ENCODE measurements around the gene MLANA. TPM values are rescaled to one million over a fixed set of nuclear protein-coding genes. Genes with fewer than 3 reads are reported as not detected.

The MLANA gene
- polyA plus RNA-seq, 1 donor (not counting 4 experiments of a cell fraction or from before 2014, with no cell fraction given), result not detected

DNA sequence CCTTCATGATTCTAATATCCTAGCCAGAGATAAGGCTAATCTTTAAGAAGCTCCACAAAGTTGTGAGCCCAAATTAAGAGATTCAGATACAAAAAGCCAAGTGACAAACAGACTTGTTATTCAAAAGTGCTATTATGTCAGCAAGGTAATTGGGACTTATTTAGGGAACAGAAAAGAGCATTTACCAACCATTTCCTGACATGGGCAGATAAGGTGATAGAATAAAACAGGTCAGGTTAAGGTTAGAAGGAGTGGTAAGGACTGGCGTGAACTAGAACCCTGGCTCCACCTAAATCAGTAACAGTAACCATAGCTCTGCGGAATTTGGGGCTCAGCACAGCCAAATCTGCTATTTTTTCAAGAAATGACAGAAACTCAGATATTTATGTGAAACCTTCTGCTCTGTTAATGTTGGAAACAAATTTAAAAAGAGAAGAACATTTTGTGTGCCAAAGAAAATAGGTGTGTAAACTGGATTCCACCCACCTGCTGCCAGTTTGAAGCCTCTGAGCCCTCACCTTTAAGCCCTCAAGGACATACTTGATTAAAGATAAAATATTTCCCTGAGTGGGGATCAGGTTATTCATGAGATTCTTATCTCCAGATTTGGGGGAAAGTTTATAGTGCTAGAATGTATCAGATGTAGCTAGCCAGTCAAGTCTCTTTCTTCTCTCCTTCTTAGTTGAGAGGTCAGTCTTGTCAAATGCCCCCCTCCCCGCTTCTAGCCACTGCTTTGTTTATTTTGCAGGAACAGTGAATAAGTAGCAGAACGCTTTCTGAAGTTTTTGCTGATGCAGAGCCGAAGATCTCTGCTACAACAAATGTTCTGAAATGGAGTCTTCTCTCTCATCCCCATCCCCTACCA lies 47.5 kb upstream of the MLANA start:
- H3K79me2 ChIP-seq (ENCODE audit: control insufficient read depth, insufficient read depth, low read length), result no peaks in the 10 kb centered on the region
- no peak overlapping the region for H3K4me3 ChIP-seq (ENCODE audit: control insufficient read depth in 2 of 3, extremely low read depth in 1 of 3, insufficient read depth in 2 of 3, low read depth in 1 of 3, low read length in 3 of 3)
- H3K27ac ChIP-seq (ENCODE audit: control insufficient read depth, insufficient read depth, low read length), result no peak overlapping the region
- no peaks in the 10 kb centered on the region for H3K9me3 ChIP-seq (ENCODE audit: control insufficient read depth, low read depth, low read length)
- no peaks in the 10 kb centered on the region for H3K36me3 ChIP-seq (ENCODE audit: control insufficient read depth in 2 of 2, extremely low read depth in 1 of 2, insufficient read depth in 2 of 2, low read length in 2 of 2)
- dilution Hi-C loops (cut with MboI; ENCODE audit: extremely low pct_ligation_motif_present, low sequenced_read_pairs), result no loop called here
- no peaks in the 10 kb centered on the region for H3K27me3 ChIP-seq (ENCODE audit: control insufficient read depth, extremely low read depth, insufficient read depth, low read length)
- DNase-seq (ENCODE audit: low read depth, low spot score) (no peak), FAIRE-seq (no peak)
- no peaks in the 10 kb centered on the region for H4K20me1 ChIP-seq (ENCODE audit: control insufficient read depth, extremely low read depth, insufficient read depth, low read length)
- no peak overlapping the region for H3K4me2 ChIP-seq (ENCODE audit: control insufficient read depth, extremely low read depth, insufficient read depth, low read depth, low read length)
- no peaks in the 10 kb centered on the region for H3K9me1 ChIP-seq (ENCODE audit: control insufficient read depth, extremely low read depth, insufficient read depth, low read length)
- H3K4me1 ChIP-seq (ENCODE audit: control insufficient read depth, extremely low read depth, insufficient read depth, low read length), result peaks cover 19% of the 10 kb centered on the region
- no peak overlapping the region for H3K9ac ChIP-seq (ENCODE audit: control insufficient read depth, extremely low read depth, insufficient read depth, low read length)
- H2AFZ ChIP-seq (ENCODE audit: control insufficient read depth, low read length), result peak overlapping the region; percentile 58
- TF ChIP-seq EZH2 (IDR thresholded peaks at IDR 0.05; ENCODE audit: low read length), result no peak
- TF ChIP-seq, protein P1, sequence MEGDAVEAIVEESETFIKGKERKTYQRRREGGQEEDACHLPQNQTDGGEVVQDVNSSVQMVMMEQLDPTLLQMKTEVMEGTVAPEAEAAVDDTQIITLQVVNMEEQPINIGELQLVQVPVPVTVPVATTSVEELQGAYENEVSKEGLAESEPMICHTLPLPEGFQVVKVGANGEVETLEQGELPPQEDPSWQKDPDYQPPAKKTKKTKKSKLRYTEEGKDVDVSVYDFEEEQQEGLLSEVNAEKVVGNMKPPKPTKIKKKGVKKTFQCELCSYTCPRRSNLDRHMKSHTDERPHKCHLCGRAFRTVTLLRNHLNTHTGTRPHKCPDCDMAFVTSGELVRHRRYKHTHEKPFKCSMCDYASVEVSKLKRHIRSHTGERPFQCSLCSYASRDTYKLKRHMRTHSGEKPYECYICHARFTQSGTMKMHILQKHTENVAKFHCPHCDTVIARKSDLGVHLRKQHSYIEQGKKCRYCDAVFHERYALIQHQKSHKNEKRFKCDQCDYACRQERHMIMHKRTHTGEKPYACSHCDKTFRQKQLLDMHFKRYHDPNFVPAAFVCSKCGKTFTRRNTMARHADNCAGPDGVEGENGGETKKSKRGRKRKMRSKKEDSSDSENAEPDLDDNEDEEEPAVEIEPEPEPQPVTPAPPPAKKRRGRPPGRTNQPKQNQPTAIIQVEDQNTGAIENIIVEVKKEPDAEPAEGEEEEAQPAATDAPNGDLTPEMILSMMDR (optimal IDR thresholded peaks at IDR 0.05 in 1 of 3, IDR thresholded peaks at IDR 0.05 in 1 of 3, conservative IDR thresholded peaks at IDR 0.05 in 1 of 3; ENCODE audit: extremely low read depth in 1 of 3, insufficient read depth in 2 of 3, low read length in 3 of 3), result no peak

- FAIRE-seq (no peak), DNase-seq (ENCODE audit: low read depth, low spot score) (no peak)
- no peaks in the 10 kb centered on the region for H3K9me3 ChIP-seq (ENCODE audit: control insufficient read depth, low read depth, low read length)
- no peaks in the 10 kb centered on the region for H3K36me3 ChIP-seq (ENCODE audit: control insufficient read depth in 2 of 2, extremely low read depth in 1 of 2, insufficient read depth in 2 of 2, low read length in 2 of 2)
- peak overlapping the region; percentile 58 for H2AFZ ChIP-seq (ENCODE audit: control insufficient read depth, low read length)
- H3K4me3 ChIP-seq (ENCODE audit: control insufficient read depth in 2 of 3, extremely low read depth in 1 of 3, insufficient read depth in 2 of 3, low read depth in 1 of 3, low read length in 3 of 3), result no peak overlapping the region
- no peaks in the 10 kb centered on the region for H3K27me3 ChIP-seq (ENCODE audit: control insufficient read depth, extremely low read depth, insufficient read depth, low read length)
- no peaks in the 10 kb centered on the region for H3K79me2 ChIP-seq (ENCODE audit: control insufficient read depth, insufficient read depth, low read length)
- no peak overlapping the region for H3K9ac ChIP-seq (ENCODE audit: control insufficient read depth, extremely low read depth, insufficient read depth, low read length)
- no peak overlapping the region for H3K4me2 ChIP-seq (ENCODE audit: control insufficient read depth, extremely low read depth, insufficient read depth, low read depth, low read length)
- H4K20me1 ChIP-seq (ENCODE audit: control insufficient read depth, extremely low read depth, insufficient read depth, low read length), result no peaks in the 10 kb centered on the region
- no peak for TF ChIP-seq EZH2 (IDR thresholded peaks at IDR 0.05; ENCODE audit: low read length)
- TF ChIP-seq, protein P1 (optimal IDR thresholded peaks at IDR 0.05 in 1 of 3, IDR thresholded peaks at IDR 0.05 in 1 of 3, conservative IDR thresholded peaks at IDR 0.05 in 1 of 3; ENCODE audit: extremely low read depth in 1 of 3, insufficient read depth in 2 of 3, low read length in 3 of 3), result no peak
- H3K27ac ChIP-seq (ENCODE audit: control insufficient read depth, insufficient read depth, low read length), result no peak overlapping the region
- peaks cover 17% of the 10 kb centered on the region for H3K4me1 ChIP-seq (ENCODE audit: control insufficient read depth, extremely low read depth, insufficient read depth, low read length)
- H3K9me1 ChIP-seq (ENCODE audit: control insufficient read depth, extremely low read depth, insufficient read depth, low read length), result no peaks in the 10 kb centered on the region
- dilution Hi-C loops (cut with MboI; ENCODE audit: extremely low pct_ligation_motif_present, low sequenced_read_pairs), result no loop called here
These were observed 46.8 kb upstream of the MLANA start for GRCh38 chr9:5843794-5844471.

Data from keratinocyte (primary cell).